ENCODE results near the gene TPST2.
"Not testable (repeated sequence)": the region's sequence is repeated elsewhere in the genome, so short reads cannot be mapped to it uniquely, and the experiment has no call there.

The TPST2 gene

GRCh38 chr22:26589845-26590736 is at the start of gene TPST2:
Gene TPST2 (minus strand): TSS chr22:26590132. CDS start chr22:26541630, 48,502 bp downstream.
- peak in 1 of 2 donors; percentile 74 for DNase-seq (ENCODE audit: extremely low read depth in 1 of 2, low read depth in 1 of 2)

GRCh38 chr22:26636296-26636695 is 46.4 kb upstream of the TPST2 start:
- DNase-seq (ENCODE audit: extremely low read depth in 1 of 2, low read depth in 1 of 2), result no peak

- DNase-seq (ENCODE audit: extremely low read depth in 1 of 2, low read depth in 1 of 2), result no peak
Measured at GRCh38 chr22:26635117-26635516, 45.2 kb upstream of the TPST2 start.

- no peak for DNase-seq (ENCODE audit: extremely low read depth in 1 of 2, low read depth in 1 of 2)
Measured at GRCh38 chr22:26634189-26634588, 44.3 kb upstream of the TPST2 start.

GRCh38 chr22:26632422-26633155 is 42.7 kb upstream of the TPST2 start:
- no peak for DNase-seq (ENCODE audit: extremely low read depth in 1 of 2, low read depth in 1 of 2)

- DNase-seq (ENCODE audit: extremely low read depth in 1 of 2, low read depth in 1 of 2), result no peak
Measured at GRCh38 chr22:26631282-26631681, 41.4 kb upstream of the TPST2 start.

GRCh38 chr22:26629988-26630761 is 40.2 kb upstream of the TPST2 start:
- no peak for DNase-seq (ENCODE audit: extremely low read depth in 1 of 2, low read depth in 1 of 2)

GRCh38 chr22:26624803-26625202 is 34.9 kb upstream of the TPST2 start:
- DNase-seq (ENCODE audit: extremely low read depth in 1 of 2, low read depth in 1 of 2), result no peak

- no peak for DNase-seq (ENCODE audit: extremely low read depth in 1 of 2, low read depth in 1 of 2)
Measured at GRCh38 chr22:26623984-26624383, 34.1 kb upstream of the TPST2 start.

- no peak for DNase-seq (ENCODE audit: extremely low read depth in 1 of 2, low read depth in 1 of 2)
Measured at GRCh38 chr22:26621663-26622062, 31.7 kb upstream of the TPST2 start, which contains the start of gene CRYBA4. Gene CRYBA4 (plus strand): TSS chr22:26621963. CDS start chr22:26622597, 634 bp downstream.

- no peak for DNase-seq (ENCODE audit: extremely low read depth in 1 of 2, low read depth in 1 of 2)
Measured at GRCh38 chr22:26620197-26620596, 30.3 kb upstream of the TPST2 start.

GRCh38 chr22:26619510-26619909 is 29.6 kb upstream of the TPST2 start:
- no peak for DNase-seq (ENCODE audit: extremely low read depth in 1 of 2, low read depth in 1 of 2)

GRCh38 chr22:26618455-26618854 is 28.5 kb upstream of the TPST2 start:
- no peak for DNase-seq (ENCODE audit: extremely low read depth in 1 of 2, low read depth in 1 of 2)

- no peak for DNase-seq (ENCODE audit: extremely low read depth in 1 of 2, low read depth in 1 of 2)
Measured at GRCh38 chr22:26617271-26618199, 27.6 kb upstream of the TPST2 start, which contains the start of gene CRYBB1. Gene CRYBB1 (minus strand): TSS chr22:26618027. CDS start chr22:26616319, 1,708 bp downstream.

GRCh38 chr22:26616650-26617049 is 26.7 kb upstream of the TPST2 start:
- DNase-seq (ENCODE audit: extremely low read depth in 1 of 2, low read depth in 1 of 2), result no peak

- DNase-seq (ENCODE audit: extremely low read depth in 1 of 2, low read depth in 1 of 2), result no peak
Measured at GRCh38 chr22:26615830-26616435, 26.0 kb upstream of the TPST2 start.

GRCh38 chr22:26615149-26615548 is 25.2 kb upstream of the TPST2 start:
- no peak for DNase-seq (ENCODE audit: extremely low read depth in 1 of 2, low read depth in 1 of 2)

- no peak for DNase-seq (ENCODE audit: extremely low read depth in 1 of 2, low read depth in 1 of 2)
Measured at GRCh38 chr22:26614322-26614721, 24.4 kb upstream of the TPST2 start.

- not testable (repeated sequence) for DNase-seq (ENCODE audit: extremely low read depth in 1 of 2, low read depth in 1 of 2)
Measured at GRCh38 chr22:26613753-26614152, 23.8 kb upstream of the TPST2 start.

Data from activated CD8-positive, alpha-beta memory T cell treated with anti-CD3 and anti-CD28 coated beads for 1 hour (primary cell).